WTC11 (cell line): ENCODE results near the gene HOXB1. TPM values are rescaled to one million over a fixed set of nuclear protein-coding genes. Genes with fewer than 3 reads are reported as not detected.

Experiments used
- ATAC-seq: fragments of 200-7000 bp; cut with Tn5 transposase; 2 replicates; pipeline ENCODE4 v1.10.0; 2021; ENCODE audit warnings: mild to moderate bottlenecking, moderate library complexity
- CTCF ChIA-PET: fragments of 300-600 bp; sonication (Branson Sonifier 250); formaldehyde crosslinking; loops from one replicate; lab custom pipeline; 2021; ENCODE audit warnings: antibody characterized with exemption; lab: Charles Lee
- POLR2A ChIA-PET: fragments of 350-600 bp; sonication (Branson Sonifier 250); formaldehyde crosslinking; loops from one replicate; lab custom pipeline; 2021; ENCODE audit warnings: antibody characterized with exemption; lab: Charles Lee
- DNase-seq: peaks from one replicate; pipeline ENCODE4 v3.0.0; 2021; ENCODE audit warnings: low spot score
- H3K27ac Mint-ChIP-seq: 2 replicates; pipeline ENCODE4 v1.8.0; 2021; ENCODE audit warnings: mixed read lengths
- H3K27me3 Mint-ChIP-seq: 2 replicates; pipeline ENCODE4 v1.8.0; 2021; ENCODE audit warnings: low read depth, mild to moderate bottlenecking, moderate library complexity, mixed read lengths
- H3K36me3 Mint-ChIP-seq: 2 replicates; pipeline ENCODE4 v1.8.0; 2021; ENCODE audit warnings: mixed read lengths
- H3K4me1 Mint-ChIP-seq: 2 replicates; pipeline ENCODE4 v1.8.0; 2022; ENCODE audit warnings: mixed read lengths
- H3K4me3 Mint-ChIP-seq: 2 replicates; pipeline ENCODE4 v1.8.0; 2021; ENCODE audit warnings: mild to moderate bottlenecking, moderate library complexity, mixed read lengths
- H3K9me3 Mint-ChIP-seq: 2 replicates; pipeline ENCODE4 v1.8.0; 2021; ENCODE audit warnings: mixed read lengths
- ATF6 ChIP-seq: sonication (generic); formaldehyde crosslinking; IDR thresholded peaks from 2 replicates; pipeline ENCODE4 v1.8.1; 2023; ENCODE audit warnings: mild to moderate bottlenecking, missing genetic modification reagents
- CREB1 ChIP-seq: sonication (generic); formaldehyde crosslinking; IDR thresholded peaks from 2 replicates; pipeline ENCODE4 v1.8.0; 2023; ENCODE audit warnings: mild to moderate bottlenecking, missing genetic modification reagents
- CTCF ChIP-seq: fragments of 200-600 bp; IDR thresholded peaks from 2 replicates; pipeline ENCODE4 v1.8.0; 2022; ENCODE audit warnings: antibody characterized with exemption
- ELF4 ChIP-seq: sonication (generic); formaldehyde crosslinking; IDR thresholded peaks from 2 replicates; pipeline ENCODE4 v1.8.1; 2022; ENCODE audit warnings: low read depth, mild to moderate bottlenecking, moderate library complexity, missing genetic modification reagents
- FOXK1 ChIP-seq: sonication (generic); formaldehyde crosslinking; IDR thresholded peaks from 2 replicates; pipeline ENCODE4 v1.8.0; 2022; ENCODE audit warnings: mild to moderate bottlenecking, moderate library complexity, missing genetic modification reagents
- JUN ChIP-seq: sonication (generic); formaldehyde crosslinking; IDR thresholded peaks from 2 replicates; pipeline ENCODE4 v1.8.0; 2023; ENCODE audit warnings: mild to moderate bottlenecking, missing genetic modification reagents
- RELA ChIP-seq: sonication (generic); formaldehyde crosslinking; IDR thresholded peaks from 2 replicates; pipeline ENCODE4 v1.8.1; 2022; ENCODE audit warnings: missing genetic modification reagents, mild to moderate bottlenecking, borderline replicate concordance
- TP53 ChIP-seq: sonication (generic); formaldehyde crosslinking; IDR thresholded peaks from 2 replicates; pipeline ENCODE4 v1.8.1; 2023; ENCODE audit warnings: mild to moderate bottlenecking, missing genetic modification reagents
- ZNF281 ChIP-seq: sonication (generic); formaldehyde crosslinking; IDR thresholded peaks from 2 replicates; pipeline ENCODE4 v1.8.0; 2023; ENCODE audit warnings: mild to moderate bottlenecking, missing genetic modification reagents
- ZNF396 ChIP-seq: fragments of 250-450 bp; sonication (Bioruptor Pico); IDR thresholded peaks from 2 replicates; pipeline ENCODE4 v1.8.0; 2021; ENCODE audit warnings: mild to moderate bottlenecking, moderate library complexity, borderline replicate concordance
- ZNF423 ChIP-seq: fragments of 250-450 bp; sonication (Bioruptor Pico); IDR thresholded peaks from 2 replicates; pipeline ENCODE4 v2.1.2; 2022; ENCODE audit warnings: mild to moderate bottlenecking, moderate library complexity
- total RNA-seq: library from RNA; stranded (reverse); gene quantifications from 3 replicates; pipeline ENCODE4 v1.2.3, GENCODE V29; 2021
- TF ChIP-seq, protein P1 (sequence below): sonication (generic); formaldehyde crosslinking; IDR thresholded peaks from 2 replicates; pipeline ENCODE4 v1.8.0; 2023; ENCODE audit warnings: missing genetic modification reagents, mild to moderate bottlenecking, borderline replicate concordance
- TF ChIP-seq, protein P2 (sequence below): fragments of 250-450 bp; sonication (Bioruptor Pico); IDR thresholded peaks from 2 replicates; pipeline ENCODE4 v1.8.0; 2021; ENCODE audit warnings: mild to moderate bottlenecking
- TF ChIP-seq, protein P3 (sequence below): sonication (generic); formaldehyde crosslinking; IDR thresholded peaks from 2 replicates; pipeline ENCODE4 v1.8.1; 2022; ENCODE audit warnings: missing genetic modification reagents, borderline replicate concordance

HOXB1 gene
- total RNA-seq, 1 experiment from 2014 or later: 0.63 TPM

DNA sequence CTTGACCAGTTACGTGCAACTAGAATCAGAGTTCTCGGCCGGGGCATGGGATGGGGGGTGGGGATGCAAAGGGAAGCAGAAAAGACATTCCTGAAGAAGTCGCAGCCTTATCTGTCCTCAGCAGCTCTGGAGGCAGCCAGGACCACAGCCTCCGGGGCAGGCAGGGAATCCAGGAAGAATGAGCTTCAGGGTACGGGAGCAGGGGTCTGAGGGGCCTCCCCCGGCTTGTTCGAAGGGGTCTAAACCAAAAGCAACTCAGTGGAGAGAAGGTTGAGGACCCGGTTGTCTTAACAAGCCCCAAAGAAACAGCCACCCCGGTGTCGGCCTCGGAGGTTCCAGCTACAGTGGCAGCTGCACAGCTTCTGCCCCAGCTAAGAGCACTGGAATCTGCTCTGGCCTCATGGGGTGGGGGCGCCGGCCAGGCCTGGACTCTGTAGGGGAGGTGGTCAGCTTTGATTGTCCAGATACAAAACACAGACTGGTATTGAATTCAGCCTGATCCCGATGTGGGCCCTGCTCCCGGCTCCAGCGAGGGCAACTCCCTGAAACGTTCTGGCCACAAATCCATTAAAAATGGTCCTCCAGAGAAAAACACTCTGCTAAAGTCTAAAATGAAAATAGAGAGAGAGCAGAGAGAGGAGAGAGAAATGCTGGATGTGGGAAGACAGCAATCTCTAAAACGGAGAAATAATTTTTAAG lies 39.7 kb upstream of the HOXB1 start:
- peak; percentile 14 for ATAC-seq
- H3K27me3 Mint-ChIP-seq: no peaks in the 10 kb centered on the region
- H3K4me3 Mint-ChIP-seq: no peak overlapping the region
- POLR2A ChIA-PET: interaction anchor here (0.5 to 0.6 kb wide), 2 partner anchors 21 to 1930 kb away, joined by 4 read pairs; no protein-coding TSS in a partner anchor
- CTCF ChIA-PET: interaction anchor here (1.0 to 1.2 kb wide), 3 partner anchors 21 to 78 kb away, joined by 3 to 5 read pairs (median 3); no protein-coding TSS in a partner anchor
- DNase-seq: no peak
- no peaks in the 10 kb centered on the region for H3K9me3 Mint-ChIP-seq
- H3K36me3 Mint-ChIP-seq: no peaks in the 10 kb centered on the region
- no peak overlapping the region for H3K27ac Mint-ChIP-seq
- no peak for TF ChIP-seq JUN (CRISPR knock-in tag)
- TF ChIP-seq CTCF: no peak
- no peak for TF ChIP-seq ZNF281
- H3K4me1 Mint-ChIP-seq: peaks cover 30% of the 10 kb centered on the region

GRCh38 chr17:48569674-48570324 lies 39.0 kb upstream of the HOXB1 start:
- POLR2A ChIA-PET: interaction anchor here (0.5 to 0.6 kb wide), 2 partner anchors 20 to 1930 kb away, joined by 4 read pairs; no protein-coding TSS in a partner anchor
- no peak overlapping the region for H3K27ac Mint-ChIP-seq
- H3K9me3 Mint-ChIP-seq: no peaks in the 10 kb centered on the region
- CTCF ChIA-PET: interaction anchor here (1.0 to 1.2 kb wide), 4 partner anchors 19 to 77 kb away, joined by 3 to 5 read pairs (median 3); no protein-coding TSS in a partner anchor
- H3K36me3 Mint-ChIP-seq: no peaks in the 10 kb centered on the region
- no peaks in the 10 kb centered on the region for H3K27me3 Mint-ChIP-seq
- no peak overlapping the region for H3K4me3 Mint-ChIP-seq
- TF ChIP-seq ZNF423 (CRISPR knock-in tag): no peak
- TF ChIP-seq ATF6: no peak
- TF ChIP-seq TP53 (CRISPR knock-in tag): no peak
- TF ChIP-seq ZNF396 (CRISPR knock-in tag): no peak
- TF ChIP-seq, protein P1, sequence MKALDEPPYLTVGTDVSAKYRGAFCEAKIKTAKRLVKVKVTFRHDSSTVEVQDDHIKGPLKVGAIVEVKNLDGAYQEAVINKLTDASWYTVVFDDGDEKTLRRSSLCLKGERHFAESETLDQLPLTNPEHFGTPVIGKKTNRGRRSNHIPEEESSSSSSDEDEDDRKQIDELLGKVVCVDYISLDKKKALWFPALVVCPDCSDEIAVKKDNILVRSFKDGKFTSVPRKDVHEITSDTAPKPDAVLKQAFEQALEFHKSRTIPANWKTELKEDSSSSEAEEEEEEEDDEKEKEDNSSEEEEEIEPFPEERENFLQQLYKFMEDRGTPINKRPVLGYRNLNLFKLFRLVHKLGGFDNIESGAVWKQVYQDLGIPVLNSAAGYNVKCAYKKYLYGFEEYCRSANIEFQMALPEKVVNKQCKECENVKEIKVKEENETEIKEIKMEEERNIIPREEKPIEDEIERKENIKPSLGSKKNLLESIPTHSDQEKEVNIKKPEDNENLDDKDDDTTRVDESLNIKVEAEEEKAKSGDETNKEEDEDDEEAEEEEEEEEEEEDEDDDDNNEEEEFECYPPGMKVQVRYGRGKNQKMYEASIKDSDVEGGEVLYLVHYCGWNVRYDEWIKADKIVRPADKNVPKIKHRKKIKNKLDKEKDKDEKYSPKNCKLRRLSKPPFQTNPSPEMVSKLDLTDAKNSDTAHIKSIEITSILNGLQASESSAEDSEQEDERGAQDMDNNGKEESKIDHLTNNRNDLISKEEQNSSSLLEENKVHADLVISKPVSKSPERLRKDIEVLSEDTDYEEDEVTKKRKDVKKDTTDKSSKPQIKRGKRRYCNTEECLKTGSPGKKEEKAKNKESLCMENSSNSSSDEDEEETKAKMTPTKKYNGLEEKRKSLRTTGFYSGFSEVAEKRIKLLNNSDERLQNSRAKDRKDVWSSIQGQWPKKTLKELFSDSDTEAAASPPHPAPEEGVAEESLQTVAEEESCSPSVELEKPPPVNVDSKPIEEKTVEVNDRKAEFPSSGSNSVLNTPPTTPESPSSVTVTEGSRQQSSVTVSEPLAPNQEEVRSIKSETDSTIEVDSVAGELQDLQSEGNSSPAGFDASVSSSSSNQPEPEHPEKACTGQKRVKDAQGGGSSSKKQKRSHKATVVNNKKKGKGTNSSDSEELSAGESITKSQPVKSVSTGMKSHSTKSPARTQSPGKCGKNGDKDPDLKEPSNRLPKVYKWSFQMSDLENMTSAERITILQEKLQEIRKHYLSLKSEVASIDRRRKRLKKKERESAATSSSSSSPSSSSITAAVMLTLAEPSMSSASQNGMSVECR: no peak
- no peak for TF ChIP-seq RELA (CRISPR knock-in tag)
- TF ChIP-seq, protein P2, sequence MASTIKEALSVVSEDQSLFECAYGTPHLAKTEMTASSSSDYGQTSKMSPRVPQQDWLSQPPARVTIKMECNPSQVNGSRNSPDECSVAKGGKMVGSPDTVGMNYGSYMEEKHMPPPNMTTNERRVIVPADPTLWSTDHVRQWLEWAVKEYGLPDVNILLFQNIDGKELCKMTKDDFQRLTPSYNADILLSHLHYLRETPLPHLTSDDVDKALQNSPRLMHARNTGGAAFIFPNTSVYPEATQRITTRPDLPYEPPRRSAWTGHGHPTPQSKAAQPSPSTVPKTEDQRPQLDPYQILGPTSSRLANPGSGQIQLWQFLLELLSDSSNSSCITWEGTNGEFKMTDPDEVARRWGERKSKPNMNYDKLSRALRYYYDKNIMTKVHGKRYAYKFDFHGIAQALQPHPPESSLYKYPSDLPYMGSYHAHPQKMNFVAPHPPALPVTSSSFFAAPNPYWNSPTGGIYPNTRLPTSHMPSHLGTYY: no peak
- no peak for TF ChIP-seq FOXK1 (CRISPR knock-in tag)
- TF ChIP-seq CREB1 (CRISPR knock-in tag): no peak
- TF ChIP-seq, protein P3, sequence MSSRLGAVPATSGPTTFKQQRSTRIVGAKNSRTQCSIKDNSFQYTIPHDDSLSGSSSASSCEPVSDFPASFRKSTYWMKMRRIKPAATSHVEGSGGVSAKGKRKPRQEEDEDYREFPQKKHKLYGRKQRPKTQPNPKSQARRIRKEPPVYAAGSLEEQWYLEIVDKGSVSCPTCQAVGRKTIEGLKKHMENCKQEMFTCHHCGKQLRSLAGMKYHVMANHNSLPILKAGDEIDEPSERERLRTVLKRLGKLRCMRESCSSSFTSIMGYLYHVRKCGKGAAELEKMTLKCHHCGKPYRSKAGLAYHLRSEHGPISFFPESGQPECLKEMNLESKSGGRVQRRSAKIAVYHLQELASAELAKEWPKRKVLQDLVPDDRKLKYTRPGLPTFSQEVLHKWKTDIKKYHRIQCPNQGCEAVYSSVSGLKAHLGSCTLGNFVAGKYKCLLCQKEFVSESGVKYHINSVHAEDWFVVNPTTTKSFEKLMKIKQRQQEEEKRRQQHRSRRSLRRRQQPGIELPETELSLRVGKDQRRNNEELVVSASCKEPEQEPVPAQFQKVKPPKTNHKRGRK: no peak
- TF ChIP-seq ELF4 (CRISPR knock-in tag): no peak
- ATAC-seq: no peak
- no peak for DNase-seq
- H3K4me1 Mint-ChIP-seq: peaks cover 31% of the 10 kb centered on the region
